HG02840 (cell line): ENCODE results near the gene ARHGAP35.
"Not testable (repeated sequence)": the region's sequence is repeated elsewhere in the genome, so short reads cannot be mapped to it uniquely, and the experiment has no call there.

ENCODE experiments used
- ATAC-seq: cut with Tn5 transposase; IDR thresholded peaks from one replicate; pipeline ENCODE4 v1.9.1; 2021; ENCODE audit warnings: mild to moderate bottlenecking, moderate library complexity, moderate number of reproducible peaks; ENCODE audit not compliant: unreplicated experiment, low FRiP score

ARHGAP35 gene

DNA sequence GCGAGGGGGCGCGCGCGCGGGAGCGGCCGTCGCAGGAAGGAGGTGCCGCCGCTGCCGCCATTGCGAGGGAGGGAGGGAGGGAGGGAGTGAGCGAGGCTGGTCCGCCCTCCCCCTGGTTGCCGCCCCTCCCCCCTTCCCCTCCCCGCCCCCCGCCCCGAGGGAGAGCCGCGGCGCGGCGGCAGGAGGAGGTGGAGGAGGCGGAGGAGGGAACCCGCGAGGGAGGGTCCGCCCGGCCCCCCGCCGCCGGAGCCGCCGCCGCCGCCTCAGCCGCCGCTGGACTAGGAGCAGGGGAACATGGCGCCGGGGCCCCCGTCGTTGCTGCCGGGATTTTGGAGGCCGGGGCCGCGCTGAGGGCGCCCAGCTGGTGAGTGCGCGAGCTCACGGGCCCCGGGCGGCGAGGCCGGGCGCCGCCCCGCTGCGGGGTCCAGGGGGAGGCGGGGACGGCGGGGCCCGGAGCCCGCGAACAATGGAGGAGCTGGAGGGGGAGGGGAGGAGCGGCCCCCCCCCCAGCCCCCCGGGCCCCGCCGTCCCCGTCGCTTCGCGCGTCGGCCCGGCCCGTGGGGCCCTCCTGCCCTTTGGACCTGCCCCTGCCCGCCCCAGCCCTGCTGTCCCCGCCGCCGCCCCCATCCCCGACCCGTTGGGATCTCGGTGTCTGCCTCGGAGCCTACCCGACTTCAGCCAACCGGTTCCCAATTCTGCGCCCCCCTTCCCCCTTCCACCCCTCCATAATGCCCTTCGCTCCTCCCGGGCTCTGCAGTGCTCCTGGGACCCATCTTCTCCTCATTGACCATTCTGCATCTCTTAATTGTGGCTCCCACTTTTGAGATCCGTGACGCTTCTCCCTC is at the start of gene ARHGAP35:
Gene ARHGAP35 (plus strand): TSS at position 152 of the 845 bp plus-strand sequence. CDS start 57,679 bp downstream, outside the sequence.
- no peak for ATAC-seq

DNA sequence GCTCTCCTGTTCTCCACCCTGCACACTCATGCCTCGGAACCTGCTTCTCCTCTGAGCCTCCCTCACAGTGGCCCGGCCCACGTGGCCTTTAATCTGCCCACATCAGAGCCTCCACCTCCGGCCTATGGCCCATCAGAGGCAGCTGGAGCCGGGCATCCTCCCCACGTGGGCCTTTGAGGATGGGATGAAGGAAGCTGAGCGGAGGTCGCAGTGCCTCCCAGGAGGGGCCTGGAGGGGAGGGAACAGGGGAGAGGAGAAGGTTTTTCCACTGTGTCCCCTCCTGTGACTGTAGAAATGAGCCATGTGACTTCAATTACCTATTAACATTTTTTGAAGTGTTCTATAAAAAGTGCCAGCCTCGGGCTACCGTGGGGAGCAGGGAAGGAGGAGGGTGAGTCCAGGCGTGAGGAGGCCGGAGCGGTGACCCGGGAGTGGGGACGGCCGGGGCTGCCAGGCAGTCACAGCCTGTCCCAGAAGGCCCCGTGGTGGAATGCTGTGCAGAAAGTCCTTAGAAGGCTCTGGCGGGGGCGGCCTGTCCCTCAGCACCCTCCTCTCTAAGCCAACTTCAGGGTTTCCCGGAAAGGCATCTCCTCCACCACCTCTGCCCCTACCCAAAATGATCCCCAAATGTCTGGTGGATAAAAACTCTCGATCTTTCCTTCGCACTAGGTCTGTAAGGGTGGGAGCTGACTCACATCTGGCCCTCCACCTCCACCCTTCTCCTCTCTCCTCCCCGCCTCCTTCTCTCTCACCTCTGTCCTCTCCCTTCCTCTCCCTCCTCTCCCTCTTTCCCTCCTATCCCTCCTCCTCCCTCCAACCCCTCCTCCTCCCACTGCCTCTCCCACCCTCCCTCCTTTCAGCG is 47.6 kb upstream of the ARHGAP35 start:
- ATAC-seq, result no peak

DNA sequence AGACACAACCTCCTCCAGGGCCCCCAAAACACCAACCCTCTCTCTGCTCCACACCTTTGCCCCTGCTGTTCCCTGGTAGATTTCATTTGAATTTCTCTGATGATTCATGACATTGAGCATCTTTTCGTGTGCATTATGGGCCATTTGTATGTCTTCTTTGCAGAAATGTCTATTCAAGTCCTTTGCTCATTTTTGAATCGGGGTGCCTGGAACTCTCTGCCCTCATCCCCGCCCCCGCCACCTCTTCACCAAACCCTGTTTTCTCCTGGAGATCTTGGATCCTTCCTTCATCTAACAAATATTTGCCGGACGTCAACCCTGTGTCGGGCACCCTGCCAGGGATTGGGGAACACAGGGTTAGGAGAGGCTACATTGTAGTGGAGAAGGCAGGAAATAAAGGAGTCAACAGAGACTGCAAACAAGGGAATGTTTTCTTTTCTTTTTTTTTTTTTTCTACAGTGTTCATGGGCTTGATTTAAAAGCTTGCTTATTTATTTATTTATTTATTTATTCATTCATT is 46.9 kb upstream of the ARHGAP35 start:
- ATAC-seq, result no peak

DNA sequence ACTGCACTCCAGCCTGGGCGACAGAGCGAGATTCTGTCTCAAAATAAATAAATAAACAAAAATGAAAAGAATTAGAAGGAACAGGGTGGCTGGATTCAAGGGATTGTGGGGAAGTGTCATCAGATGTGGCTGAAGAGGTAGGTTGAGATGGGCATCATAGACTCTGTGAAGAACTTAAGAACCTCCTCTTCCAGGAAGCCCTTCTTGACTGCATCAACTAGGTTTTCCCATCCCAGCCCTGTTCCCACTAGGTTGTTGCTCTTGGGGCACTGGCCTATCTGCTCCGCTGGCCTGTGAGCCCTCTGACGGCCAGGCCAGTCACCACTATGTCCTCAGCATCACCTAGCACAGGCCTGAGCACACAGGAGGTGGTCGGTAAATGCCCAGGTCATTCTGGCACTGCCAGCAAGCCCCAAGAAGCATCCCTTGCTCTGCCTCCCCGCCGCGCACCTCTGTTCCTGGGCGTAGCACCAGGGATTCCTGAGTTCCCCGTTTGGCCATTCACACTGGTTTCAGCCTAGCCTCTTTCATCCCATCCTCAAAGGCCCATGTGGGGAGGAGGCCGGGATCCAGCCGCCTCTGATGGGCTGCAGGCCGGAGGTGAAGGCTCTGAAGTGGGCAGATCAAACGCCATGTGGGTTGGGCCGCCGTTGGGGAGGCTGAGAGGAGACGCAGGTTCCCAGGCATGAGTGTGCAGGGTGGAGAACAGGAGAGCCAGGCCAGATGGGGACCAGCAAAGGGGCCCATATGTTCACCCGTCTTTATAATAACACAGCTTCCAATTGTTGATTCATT is 44.8 kb upstream of the ARHGAP35 start:
- no peak for ATAC-seq

DNA sequence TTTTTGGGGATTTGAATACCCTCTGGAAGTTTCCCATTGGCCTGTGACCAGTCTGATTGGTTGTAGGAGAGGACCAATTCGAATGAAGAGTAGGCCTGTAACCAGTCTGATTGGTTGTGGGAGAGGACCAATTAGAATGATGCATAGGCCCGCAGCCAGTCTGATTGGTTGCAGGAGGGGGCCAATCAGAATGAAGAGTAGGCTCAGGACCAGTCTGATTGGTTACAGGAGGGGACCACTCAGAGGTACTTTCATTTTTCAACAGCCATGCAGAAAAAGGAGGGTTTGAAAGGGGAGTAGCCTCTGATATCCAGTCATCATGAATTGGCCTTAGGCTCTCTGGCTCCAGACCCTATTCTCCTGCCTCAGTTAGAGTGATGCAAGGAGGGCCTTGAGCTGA is 42.0 kb upstream of the ARHGAP35 start:
- no peak for ATAC-seq

DNA sequence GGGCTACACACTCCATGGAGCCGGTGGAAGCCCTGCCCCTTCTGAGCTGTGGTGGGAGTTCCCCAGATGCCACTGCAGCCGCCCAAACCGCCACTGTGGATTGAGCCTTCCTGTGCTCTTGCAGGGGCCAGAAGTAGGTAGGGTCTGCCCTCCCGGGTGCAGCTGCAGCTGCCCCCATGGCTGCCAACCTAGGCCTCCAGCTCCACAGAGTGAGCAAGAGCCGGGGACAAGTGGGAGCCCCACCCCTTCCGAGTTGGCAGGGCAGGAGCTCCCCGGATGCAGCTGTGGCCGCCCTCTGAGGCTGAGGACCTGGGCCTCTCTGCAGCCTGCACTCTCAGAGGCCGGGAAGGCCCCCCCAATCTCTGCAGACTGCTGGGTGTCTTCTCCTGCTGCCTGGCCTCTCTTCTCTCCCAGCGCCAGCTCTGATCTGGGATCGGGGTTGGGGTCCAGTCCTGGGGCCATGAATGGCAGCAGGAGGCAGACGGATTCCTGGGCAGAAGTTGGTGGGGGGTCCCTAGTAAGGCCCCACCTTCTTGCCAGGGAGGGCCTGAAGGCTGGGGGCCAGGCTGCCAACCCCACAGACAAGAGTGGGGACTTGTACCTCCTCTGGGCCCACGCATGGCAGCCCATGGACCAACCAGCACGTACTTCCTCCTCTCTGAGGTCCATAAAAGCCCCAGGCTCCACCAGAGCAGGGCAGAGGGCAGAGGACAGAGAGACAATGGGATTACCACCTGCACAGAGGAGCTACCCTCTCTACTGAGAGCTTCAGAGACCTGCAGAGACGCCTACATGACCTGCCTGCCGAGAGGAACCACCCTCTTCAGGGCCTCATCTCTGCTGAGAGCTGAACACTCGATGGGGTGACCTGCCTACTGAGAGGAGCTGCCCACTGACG is 39.0 kb upstream of the ARHGAP35 start:
- no peak for ATAC-seq

DNA sequence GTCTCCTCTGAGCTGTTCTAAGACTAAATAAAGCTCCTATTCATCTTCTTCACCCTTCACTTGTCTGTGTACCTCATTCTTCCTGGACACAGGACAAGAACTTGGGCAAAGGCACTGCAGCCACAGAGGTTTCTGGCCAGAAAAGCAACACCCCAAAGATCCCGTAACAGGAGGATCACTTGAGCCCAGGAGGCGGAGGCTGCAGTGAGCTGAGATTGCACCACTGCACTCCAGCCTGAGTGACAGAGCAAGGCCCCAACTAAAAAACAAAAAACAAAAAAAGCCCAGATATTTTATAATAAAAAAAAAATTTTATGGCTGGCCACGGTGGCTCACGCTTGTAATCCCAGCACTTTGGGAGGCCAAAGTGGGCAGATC is 38.4 kb upstream of the ARHGAP35 start:
- not testable (repeated sequence) for ATAC-seq

DNA sequence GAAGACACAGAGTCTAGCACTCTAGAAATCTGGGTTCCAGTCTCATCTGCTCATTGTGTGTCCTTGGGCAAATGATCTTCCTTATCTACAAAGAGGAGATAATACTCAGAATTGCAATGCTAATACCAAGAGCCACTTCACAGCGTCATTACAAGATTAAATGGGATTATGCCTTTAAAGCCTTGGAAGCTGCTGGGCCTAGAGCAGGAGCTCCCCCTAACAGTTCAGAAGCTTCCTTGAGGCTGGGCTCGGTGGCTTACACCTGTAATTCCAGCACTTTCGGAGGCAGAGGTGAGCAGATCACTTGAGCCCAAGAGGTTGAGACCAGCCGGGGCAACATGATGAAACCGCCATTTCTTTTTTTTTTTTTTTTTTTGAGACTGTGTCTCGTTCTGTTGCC is 37.7 kb upstream of the ARHGAP35 start:
- ATAC-seq, result no peak

DNA sequence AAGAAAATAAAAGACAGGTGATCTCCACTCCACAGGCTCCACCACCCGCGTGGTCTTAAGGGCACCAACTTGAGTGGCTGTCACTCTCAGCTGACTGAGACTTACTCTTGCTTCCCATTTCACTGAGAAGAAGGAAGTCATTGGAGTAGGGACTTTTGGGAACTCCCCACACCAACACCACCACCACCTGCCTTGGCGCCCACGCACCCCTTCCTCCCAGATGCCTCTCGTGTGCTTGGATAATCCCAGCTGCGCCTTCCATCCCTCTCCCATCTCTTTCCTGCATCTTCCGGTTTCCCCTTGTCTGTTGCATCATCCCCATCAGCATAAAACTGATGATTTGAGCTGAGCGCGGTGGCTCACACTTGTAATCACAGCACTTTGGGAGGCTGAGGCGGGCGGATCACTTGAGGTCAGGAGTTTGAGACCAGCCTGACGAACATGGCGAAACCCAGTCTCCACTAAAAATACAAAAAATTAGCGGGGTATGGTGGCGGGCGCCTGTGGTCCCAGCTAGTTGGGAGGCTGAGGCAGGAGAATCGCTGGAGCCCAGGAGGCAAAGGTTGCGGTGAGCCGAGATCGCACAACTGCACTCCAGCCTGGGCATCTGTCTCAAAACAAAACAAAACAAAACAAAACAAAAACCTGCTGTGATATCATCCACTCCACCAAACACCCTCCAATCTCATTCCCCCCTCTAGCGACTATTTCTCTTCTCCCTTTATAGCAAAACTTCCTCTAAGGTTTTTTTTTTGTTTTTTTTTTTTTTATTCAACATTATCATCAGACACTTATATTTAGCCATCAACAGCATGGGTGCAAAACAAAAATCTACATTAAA is 35.7 kb upstream of the ARHGAP35 start:
- ATAC-seq, result no peak

DNA sequence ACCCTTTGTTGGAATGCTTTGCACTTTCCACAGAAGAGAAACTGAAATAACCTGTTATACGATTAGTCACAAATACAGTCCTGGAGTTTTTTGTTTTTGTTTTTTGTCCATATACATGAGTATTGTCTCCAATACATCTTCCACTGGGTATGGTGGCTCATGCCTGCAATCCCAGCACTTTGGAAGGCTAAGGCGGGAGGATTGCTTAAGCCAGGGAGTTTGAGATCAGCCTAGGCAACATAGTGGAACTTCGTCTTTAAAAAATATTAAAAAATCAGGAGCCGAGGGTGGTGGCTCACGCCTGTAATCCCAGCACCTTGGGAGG is 35.1 kb upstream of the ARHGAP35 start:
- no peak for ATAC-seq

DNA sequence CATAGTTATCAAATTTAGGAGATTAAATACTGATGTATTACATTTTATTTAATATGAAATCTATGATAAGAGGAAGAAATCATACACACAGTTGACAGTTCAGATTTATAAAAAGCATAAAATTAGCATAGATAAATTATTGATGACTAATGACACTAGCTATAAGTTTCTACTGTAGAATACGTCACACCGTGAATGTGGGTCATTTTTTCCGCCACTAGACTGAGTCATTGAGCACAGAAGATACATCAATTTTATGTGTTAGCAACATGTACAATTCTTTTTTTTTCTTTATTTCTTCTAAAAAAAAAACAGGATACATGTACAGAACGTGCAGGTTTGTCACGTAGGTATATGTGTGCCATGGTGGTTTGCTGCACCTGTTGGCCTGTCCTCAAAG is 32.3 kb upstream of the ARHGAP35 start:
- ATAC-seq, result no peak

DNA sequence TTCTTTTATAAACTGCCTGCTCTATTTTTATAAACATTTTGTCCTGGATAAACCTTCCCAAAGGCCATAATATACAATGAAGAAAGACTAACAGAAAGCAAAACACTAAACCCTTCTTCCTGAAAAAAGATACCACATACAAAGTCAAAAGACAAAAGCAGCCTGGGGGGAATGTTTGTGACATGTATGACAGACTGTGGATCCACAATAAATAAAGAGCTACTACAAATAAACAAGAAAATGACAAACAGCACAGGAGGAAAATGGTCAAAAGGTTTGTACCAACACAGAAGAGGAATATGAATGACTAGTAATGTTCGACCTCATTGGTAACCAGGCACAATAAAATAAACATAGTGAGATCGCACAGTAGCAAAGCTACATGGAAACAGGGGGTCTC is 29.9 kb upstream of the ARHGAP35 start:
- no peak for ATAC-seq

DNA sequence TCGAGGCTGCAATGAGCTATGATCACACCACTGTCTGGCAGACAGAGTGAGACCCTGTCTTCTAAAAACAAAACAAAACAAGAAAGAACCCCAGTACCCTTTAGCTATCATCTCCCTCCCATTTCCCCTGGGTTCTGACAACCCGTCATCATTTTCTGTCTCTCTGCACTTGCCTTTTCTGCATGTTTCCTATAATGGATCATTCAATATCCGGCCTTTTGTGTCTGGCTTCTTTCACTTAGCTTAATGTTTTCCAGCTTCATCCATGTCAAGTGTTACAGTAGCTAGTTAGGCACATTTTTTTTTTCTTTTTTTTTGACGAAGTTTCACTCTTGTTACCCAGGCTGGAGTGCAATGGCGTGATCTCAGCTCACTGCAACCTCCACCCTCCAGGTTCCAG is 26.7 kb upstream of the ARHGAP35 start:
- ATAC-seq, result no peak

DNA sequence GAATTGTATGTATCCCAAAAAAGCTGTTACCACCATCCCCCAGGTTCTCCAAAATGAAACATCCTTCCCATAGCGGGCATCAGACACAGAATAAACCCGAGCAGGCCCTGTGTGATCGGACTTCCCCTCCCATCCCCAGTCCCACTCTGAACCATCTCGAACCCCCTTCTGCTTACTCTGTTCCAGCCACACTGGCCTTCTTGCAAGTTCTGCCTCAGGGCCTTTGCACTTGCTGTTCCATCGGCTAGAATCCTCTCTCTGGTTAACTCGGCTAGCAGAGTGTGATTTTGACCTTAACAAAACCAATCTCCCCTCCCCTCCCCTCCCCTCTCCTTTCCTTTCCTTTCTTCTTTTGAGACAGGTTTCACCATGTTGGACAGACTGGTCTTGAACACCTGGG is 25.8 kb upstream of the ARHGAP35 start:
- ATAC-seq, result no peak

DNA sequence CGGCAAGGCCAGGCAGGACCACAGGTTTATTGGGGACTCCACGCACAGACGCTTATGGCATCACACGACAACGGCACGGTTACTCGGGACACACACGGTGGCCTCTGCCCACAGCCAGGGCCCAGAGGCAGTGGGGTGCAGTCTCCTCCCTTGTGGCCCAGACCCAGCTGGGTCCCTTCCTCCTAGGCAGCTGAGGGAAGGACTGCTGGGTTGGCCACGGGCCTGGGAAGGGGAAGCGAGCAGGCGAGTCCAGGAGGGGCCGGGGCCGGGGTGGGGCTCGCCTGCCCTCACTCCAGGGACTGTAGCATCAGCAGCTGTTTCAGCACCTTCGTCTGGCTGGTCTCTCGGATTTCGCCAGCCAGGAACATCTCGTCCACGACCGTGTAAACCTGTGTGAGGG is 22.6 kb upstream of the ARHGAP35 start:
- ATAC-seq, result no peak

DNA sequence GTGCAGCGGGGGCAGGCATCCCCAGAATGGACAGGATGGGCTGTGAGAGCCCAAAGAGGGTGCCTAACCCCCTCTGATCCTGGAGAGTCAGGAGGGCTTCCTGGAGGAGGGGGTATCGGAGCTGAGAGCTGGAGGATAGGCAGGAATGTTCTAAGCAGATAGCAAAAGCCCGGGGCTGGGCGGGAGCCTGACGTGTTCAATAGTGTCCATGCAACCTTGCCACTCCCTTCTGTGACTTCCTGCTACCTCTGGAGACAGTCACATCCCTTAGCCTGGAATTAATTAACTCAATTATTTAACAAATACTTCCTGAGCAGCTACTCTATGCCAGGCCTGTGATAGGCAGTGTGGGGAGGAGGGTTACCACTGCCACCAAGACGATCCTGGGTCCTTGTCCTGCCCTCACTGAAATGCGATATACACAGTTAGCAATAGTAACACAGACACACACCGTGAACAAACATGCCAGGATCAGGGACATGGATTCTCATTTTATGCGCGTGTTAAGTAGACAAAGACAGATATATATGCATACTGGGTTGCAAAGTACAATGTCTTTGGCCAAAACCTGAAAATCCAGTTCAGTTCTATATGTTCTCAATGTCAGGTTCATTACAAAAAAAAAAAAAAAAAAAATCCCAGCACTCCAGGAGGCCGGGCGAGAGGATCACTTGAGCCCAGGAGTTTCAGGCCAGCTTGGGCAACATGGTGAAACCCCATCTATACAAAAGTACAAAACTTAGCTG is 20.9 kb upstream of the ARHGAP35 start:
- no peak for ATAC-seq

DNA sequence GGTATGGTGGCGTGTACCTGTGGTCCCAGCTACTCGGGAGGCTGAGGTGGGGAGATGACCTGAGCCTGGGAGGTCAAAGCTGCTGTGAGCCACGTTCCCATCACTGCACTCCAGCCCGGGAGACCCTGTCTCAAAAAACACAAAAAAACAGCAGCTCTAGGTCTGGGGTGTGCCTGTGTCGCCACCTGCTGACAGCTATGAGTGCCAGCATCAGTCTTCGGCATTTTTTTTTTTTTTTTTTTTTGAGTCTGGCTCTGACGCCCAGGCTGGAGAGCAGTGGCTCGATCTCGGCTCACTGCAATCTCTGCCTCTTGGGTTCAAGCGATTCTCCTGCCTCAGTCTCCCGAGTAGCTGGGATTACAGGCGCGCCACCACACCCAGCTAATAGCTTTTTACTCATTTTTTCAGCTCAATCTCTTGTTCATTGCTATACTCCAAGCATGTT is 20.3 kb upstream of the ARHGAP35 start:
- no peak for ATAC-seq

DNA sequence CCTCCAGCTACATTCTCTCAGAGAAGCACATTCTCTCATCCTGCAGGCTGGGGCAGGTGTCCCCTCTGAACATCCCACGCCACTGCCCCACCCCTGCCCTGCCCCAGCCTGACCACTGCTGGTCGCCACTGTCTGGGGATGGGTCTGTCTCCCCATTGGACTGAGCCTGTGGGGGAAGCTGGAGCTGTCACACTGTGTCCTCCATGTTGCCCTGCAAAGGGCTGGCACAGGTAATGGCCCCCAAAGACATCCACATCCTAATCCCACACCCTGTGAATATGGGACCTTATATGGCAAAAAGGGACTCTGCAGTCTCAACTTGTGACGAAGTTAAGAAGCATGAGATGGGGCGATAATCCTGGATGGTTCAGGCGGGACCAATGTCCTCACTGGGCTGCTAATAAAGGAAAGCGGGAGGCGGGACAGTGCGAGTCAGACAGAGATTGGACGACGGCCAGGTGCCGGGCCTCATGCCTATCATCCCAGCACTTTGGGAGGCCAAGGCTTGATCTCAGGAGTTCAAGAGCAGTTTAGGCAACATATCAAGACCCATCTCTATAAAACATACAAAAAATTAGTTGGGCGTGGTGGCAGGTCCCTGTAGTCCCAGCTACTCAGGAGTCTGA is 19.2 kb upstream of the ARHGAP35 start:
- ATAC-seq, result no peak
